Glutamatergic neuron (in vitro differentiated cells): Measurements from ENCODE around the gene MTM1. TPM values are rescaled to one million over a fixed set of nuclear protein-coding genes. Genes with fewer than 3 reads are reported as not detected.

Experiments used
- DNase-seq: peaks from one replicate; pipeline ENCODE4 v3.0.0; 2022
- H3K27ac Mint-ChIP-seq: one replicate; pipeline ENCODE4 v1.8.0; 2020; ENCODE audit warnings: mild to moderate bottlenecking, mixed read lengths, inconsistent platforms; ENCODE audit not compliant: unreplicated experiment
- H3K27me3 Mint-ChIP-seq: one replicate; pipeline ENCODE4 v1.8.0; 2020; ENCODE audit warnings: mild to moderate bottlenecking, moderate library complexity, mixed read lengths, inconsistent platforms; ENCODE audit not compliant: unreplicated experiment
- H3K36me3 Mint-ChIP-seq: one replicate; pipeline ENCODE4 v1.8.0; 2020; ENCODE audit warnings: mild to moderate bottlenecking, mixed read lengths, inconsistent platforms; ENCODE audit not compliant: unreplicated experiment
- H3K4me1 Mint-ChIP-seq: one replicate; pipeline ENCODE4 v1.8.0; 2020; ENCODE audit warnings: mild to moderate bottlenecking, low read depth, mixed read lengths, inconsistent platforms; ENCODE audit not compliant: unreplicated experiment
- H3K4me3 Mint-ChIP-seq: one replicate; pipeline ENCODE4 v1.8.0; 2020; ENCODE audit warnings: mild to moderate bottlenecking, mixed read lengths, inconsistent platforms; ENCODE audit not compliant: unreplicated experiment
- H3K9me3 Mint-ChIP-seq: one replicate; pipeline ENCODE4 v1.8.0; 2020; ENCODE audit warnings: mild to moderate bottlenecking, moderate library complexity, mixed read lengths, inconsistent platforms; ENCODE audit not compliant: unreplicated experiment
- total RNA-seq: library from RNA; stranded (reverse); fragmentation: NEBNext Ultra II Directional; extraction: Animal tissue kit (Norgen Biotek cat#: 25700); gene quantifications from one replicate; pipeline ENCODE4 v1.2.1, GENCODE V29; 2021; ENCODE audit not compliant: unreplicated experiment
- TF ChIP-seq, protein P1 (sequence below): fragments of 200-600 bp; sonication (generic); IDR thresholded peaks from one replicate; pipeline ENCODE4 v1.5.0; 2021; ENCODE audit not compliant: partially characterized antibody, unreplicated experiment

MTM1 gene
- total RNA-seq, 1 donor from 2014 or later = 7.4 TPM

- H3K36me3 Mint-ChIP-seq = no peaks in the 10 kb centered on the region
- DNase-seq = no peak
- H3K27me3 Mint-ChIP-seq = no peaks in the 10 kb centered on the region
- no peaks in the 10 kb centered on the region for H3K9me3 Mint-ChIP-seq
- H3K4me3 Mint-ChIP-seq = no peak overlapping the region
- TF ChIP-seq, protein P1, sequence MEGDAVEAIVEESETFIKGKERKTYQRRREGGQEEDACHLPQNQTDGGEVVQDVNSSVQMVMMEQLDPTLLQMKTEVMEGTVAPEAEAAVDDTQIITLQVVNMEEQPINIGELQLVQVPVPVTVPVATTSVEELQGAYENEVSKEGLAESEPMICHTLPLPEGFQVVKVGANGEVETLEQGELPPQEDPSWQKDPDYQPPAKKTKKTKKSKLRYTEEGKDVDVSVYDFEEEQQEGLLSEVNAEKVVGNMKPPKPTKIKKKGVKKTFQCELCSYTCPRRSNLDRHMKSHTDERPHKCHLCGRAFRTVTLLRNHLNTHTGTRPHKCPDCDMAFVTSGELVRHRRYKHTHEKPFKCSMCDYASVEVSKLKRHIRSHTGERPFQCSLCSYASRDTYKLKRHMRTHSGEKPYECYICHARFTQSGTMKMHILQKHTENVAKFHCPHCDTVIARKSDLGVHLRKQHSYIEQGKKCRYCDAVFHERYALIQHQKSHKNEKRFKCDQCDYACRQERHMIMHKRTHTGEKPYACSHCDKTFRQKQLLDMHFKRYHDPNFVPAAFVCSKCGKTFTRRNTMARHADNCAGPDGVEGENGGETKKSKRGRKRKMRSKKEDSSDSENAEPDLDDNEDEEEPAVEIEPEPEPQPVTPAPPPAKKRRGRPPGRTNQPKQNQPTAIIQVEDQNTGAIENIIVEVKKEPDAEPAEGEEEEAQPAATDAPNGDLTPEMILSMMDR = no peak
- H3K27ac Mint-ChIP-seq = no peak overlapping the region
- H3K4me1 Mint-ChIP-seq = peaks cover 1% of the 10 kb centered on the region
Observed at GRCh38 chrX:150594584-150594983, 26.2 kb downstream of the MTM1 start.

- Mint-ChIP-seq H3K27me3 (peaks cover 2% of the 10 kb centered on the region), H3K9me3 (no peaks in the 10 kb centered on the region), H3K36me3 (no peaks in the 10 kb centered on the region), H3K4me3 (no peak overlapping the region), H3K4me1 (peaks cover 1% of the 10 kb centered on the region), H3K27ac (no peak overlapping the region)
- TF ChIP-seq, protein P1 = no peak
- DNase-seq = no peak
Observed at GRCh38 chrX:150599226-150599625, 30.8 kb downstream of the MTM1 start.

GRCh38 chrX:150602296-150602695, 33.9 kb downstream of the MTM1 start:
- Mint-ChIP-seq H3K4me3 (no peak overlapping the region), H3K27me3 (peaks cover 2% of the 10 kb centered on the region), H3K4me1 (no peaks in the 10 kb centered on the region), H3K9me3 (no peaks in the 10 kb centered on the region), H3K36me3 (no peaks in the 10 kb centered on the region), H3K27ac (no peak overlapping the region)
- DNase-seq = no peak
- TF ChIP-seq, protein P1 = no peak

DNA sequence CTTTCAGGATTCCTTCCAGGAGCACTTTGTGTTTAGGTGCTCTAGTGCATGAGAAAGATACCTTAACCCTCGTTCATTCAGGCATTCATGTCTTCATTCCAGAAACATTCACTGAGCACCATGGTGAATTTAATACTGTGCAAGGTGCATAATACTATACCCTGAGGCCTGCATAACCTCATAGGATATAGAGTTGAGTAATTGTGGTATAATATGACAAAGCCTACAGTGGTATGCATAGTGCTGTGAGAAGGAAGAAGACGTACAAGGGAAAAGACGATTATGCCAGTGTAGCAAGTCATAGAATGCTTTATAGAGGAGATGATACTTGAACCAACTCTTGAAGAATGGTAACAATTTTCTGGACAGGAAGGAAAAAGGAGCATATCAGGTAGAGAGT, 34.3 kb downstream of the MTM1 start:
- TF ChIP-seq, protein P1 = no peak
- H3K36me3 Mint-ChIP-seq = no peaks in the 10 kb centered on the region

DNA sequence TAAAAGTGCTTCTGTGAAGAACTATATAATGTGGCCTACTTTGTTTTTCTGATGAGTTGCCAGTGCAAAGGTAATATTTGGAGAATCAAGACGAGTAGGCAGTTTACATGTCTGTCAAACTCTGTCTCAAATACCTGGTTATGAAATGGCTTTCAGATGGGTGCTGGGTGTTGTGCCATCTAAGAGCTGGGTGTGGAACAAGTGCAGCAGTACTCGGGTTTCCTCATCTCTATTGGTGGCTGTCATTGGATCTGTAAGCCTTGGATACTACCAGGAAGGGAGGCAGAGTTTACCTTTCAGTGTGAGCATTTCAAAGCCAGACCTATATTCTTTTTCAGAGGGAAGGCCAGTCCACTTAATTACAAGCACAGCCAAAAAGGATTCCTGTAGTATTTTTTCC, 37.2 kb downstream of the MTM1 start:
- Mint-ChIP-seq H3K36me3 (no peaks in the 10 kb centered on the region), H3K4me3 (no peak overlapping the region), H3K9me3 (no peaks in the 10 kb centered on the region), H3K27ac (no peak overlapping the region), H3K4me1 (no peaks in the 10 kb centered on the region), H3K27me3 (peaks cover 4% of the 10 kb centered on the region)
- TF ChIP-seq, protein P1 = no peak
- DNase-seq = no peak

More for the DNA sequence above, 34.3 kb downstream of the MTM1 start:
- H3K9me3 Mint-ChIP-seq = no peaks in the 10 kb centered on the region
- H3K4me3 Mint-ChIP-seq = no peak overlapping the region
- peaks cover 2% of the 10 kb centered on the region for H3K27me3 Mint-ChIP-seq
- no peaks in the 10 kb centered on the region for H3K4me1 Mint-ChIP-seq
- DNase-seq = no peak
- no peak overlapping the region for H3K27ac Mint-ChIP-seq
